Body of pancreas (tissue), 4 donors: ENCODE data around the gene IL25.

Experiments
- POLR2A ChIP-seq, 3 donors: fragments of 450-650 bp; IDR thresholded peaks; one replicate each; pipeline ENCODE4 v1.6.1; 2016; ENCODE audit warnings: antibody characterized with exemption in 3 of 3, mild to moderate bottlenecking in 2 of 3
- TF ChIP-seq, protein P1 (sequence below), 7 experiments: fragments of 450-650 bp in 4 of 7; fragments of 200-600 bp in 3 of 7; sonication (generic) in 3 of 7; IDR thresholded peaks; one replicate each; pipeline ENCODE4 v1.5.1; 2016 to 2019; ENCODE audit warnings: antibody characterized with exemption in 7 of 7

DNA sequence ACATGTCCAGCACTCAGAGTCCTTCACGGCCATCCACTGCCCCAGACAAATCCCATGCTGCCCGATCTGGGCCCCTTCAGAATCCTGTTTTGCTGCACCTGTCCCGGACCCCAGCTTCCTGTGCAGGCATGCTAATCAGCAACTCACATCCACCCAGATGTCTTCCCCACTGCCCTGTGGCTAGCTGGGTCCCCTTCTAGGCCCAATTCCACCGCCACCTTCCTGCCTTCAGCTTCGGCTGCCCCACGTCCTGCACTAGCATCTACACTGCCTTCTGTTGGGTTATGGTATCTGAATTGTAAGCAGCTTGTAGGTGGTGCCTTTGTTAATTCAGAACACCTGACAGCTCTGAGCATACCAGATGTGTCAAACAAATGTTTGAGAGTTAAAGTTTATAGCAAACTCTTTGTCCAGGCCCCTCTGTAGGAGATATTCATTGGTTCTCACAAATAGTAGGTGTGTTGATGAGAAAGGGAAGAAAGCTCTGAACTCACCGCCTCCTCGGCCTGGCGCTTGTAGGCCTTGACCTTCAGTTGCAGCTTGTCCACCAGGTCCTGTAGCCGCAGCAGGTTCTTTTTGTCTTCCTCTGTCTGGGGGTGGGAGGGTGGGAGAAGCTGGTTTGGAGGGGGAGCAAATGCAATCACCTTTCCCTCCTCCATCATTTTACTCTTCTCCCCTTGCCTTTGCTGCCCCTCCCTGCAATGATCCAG, 10.3 kb downstream of the IL25 start:
- TF ChIP-seq, protein P1, sequence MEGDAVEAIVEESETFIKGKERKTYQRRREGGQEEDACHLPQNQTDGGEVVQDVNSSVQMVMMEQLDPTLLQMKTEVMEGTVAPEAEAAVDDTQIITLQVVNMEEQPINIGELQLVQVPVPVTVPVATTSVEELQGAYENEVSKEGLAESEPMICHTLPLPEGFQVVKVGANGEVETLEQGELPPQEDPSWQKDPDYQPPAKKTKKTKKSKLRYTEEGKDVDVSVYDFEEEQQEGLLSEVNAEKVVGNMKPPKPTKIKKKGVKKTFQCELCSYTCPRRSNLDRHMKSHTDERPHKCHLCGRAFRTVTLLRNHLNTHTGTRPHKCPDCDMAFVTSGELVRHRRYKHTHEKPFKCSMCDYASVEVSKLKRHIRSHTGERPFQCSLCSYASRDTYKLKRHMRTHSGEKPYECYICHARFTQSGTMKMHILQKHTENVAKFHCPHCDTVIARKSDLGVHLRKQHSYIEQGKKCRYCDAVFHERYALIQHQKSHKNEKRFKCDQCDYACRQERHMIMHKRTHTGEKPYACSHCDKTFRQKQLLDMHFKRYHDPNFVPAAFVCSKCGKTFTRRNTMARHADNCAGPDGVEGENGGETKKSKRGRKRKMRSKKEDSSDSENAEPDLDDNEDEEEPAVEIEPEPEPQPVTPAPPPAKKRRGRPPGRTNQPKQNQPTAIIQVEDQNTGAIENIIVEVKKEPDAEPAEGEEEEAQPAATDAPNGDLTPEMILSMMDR (IDR thresholded peaks at IDR 0.05) = no peak
- no peak for TF ChIP-seq POLR2A (IDR thresholded peaks at IDR 0.05)
